Tibial artery (tissue), 4 donors: ENCODE measurements around the gene EBPL.
A peak's percentile ranks its signal among the peaks of the same experiment; 100 is the strongest.

Experiments used
- DNase-seq, 2 donors: peaks; one replicate each; pipeline ENCODE4 v3.0.0-alpha.2; 2019
- H3K27ac ChIP-seq, 2 donors: fragments of 200-600 bp; sonication (generic) in 1 of 2; 1 replicate in 1 of 2; 2 replicates in 1 of 2; pipeline ENCODE4 v1.5.1; 2018 to 2019; ENCODE audit warnings: mild to moderate bottlenecking in 1 of 2
- H3K27me3 ChIP-seq, 2 donors: fragments of 200-600 bp; sonication (generic) in 1 of 2; one replicate each; pipeline versions ENCODE4 v1.5.1 to v1.6.0; 2016 to 2019
- H3K36me3 ChIP-seq, 3 donors: fragments of 200-600 bp; sonication (generic) in 2 of 3; one replicate each; pipeline ENCODE4 v1.5.1; 2016 to 2019; ENCODE audit warnings: mild to moderate bottlenecking in 2 of 3
- H3K4me1 ChIP-seq, 4 donors: fragments of 200-600 bp; sonication (generic) in 2 of 4; 1 replicate in 3 of 4; 2 replicates in 1 of 4; pipeline ENCODE4 v1.5.1; 2016 to 2019
- H3K4me3 ChIP-seq, 2 donors: fragments of 200-600 bp; sonication (generic) in 1 of 2; 1 replicate in 1 of 2; 2 replicates in 1 of 2; pipeline ENCODE4 v1.5.1; 2018 to 2019; ENCODE audit warnings: mild to moderate bottlenecking in 2 of 2
- H3K9me3 ChIP-seq, 3 donors: fragments of 200-600 bp; sonication (generic) in 1 of 3; one replicate each; pipeline ENCODE4 v1.5.1; 2016 to 2019
- CTCF ChIP-seq, 2 experiments: fragments of 200-600 bp in 1 of 2; fragments of 450-650 bp in 1 of 2; IDR thresholded peaks; one replicate each; pipeline ENCODE4 v1.5.1; 2017 to 2019; ENCODE audit warnings: antibody characterized with exemption in 2 of 2, mild to moderate bottlenecking in 1 of 2, moderate library complexity in 1 of 2
- intact Hi-C: fragments of 100-400 bp; cut with DNase I; formaldehyde crosslinking; loops from one replicate; pipeline ENCODE4 v1.15.0; 2023; ENCODE audit warnings: low total_unique reads

The EBPL gene

GRCh38 chr13:49654011-49654410, 37.3 kb downstream of the EBPL start:
- DNase-seq: no peak
- Histone ChIP-seq H3K36me3 (peaks cover 0 to 7% (median 0%) of the 10 kb centered on the region in 3 donors), H3K27me3 (no peaks in the 10 kb centered on the region), H3K4me3 (no peak overlapping the region), H3K27ac (no peak overlapping the region), H3K9me3 (no peaks in the 10 kb centered on the region), H3K4me1 (peaks cover 0 to 8% (median 7%) of the 10 kb centered on the region in 4 donors)
- TF ChIP-seq CTCF (IDR thresholded peaks at IDR 0.05): no peak
- intact Hi-C loops: loop anchor here (5.0 kb wide), 1 partner anchor 193 kb away; no protein-coding TSS in a partner anchor

GRCh38 chr13:49653478-49653877, 37.8 kb downstream of the EBPL start:
- Histone ChIP-seq H3K4me3 (no peak overlapping the region), H3K4me1 (peaks cover 0 to 8% (median 7%) of the 10 kb centered on the region in 4 donors), H3K27ac (no peak overlapping the region), H3K9me3 (no peaks in the 10 kb centered on the region), H3K36me3 (peaks cover 0 to 7% (median 0%) of the 10 kb centered on the region in 3 donors), H3K27me3 (no peaks in the 10 kb centered on the region)
- TF ChIP-seq CTCF (IDR thresholded peaks at IDR 0.05): no peak
- DNase-seq: no peak
- intact Hi-C loops: loop anchor here (5.0 kb wide), 1 partner anchor 194 kb away; no protein-coding TSS in a partner anchor

GRCh38 chr13:49652355-49653305, 38.7 kb downstream of the EBPL start:
- intact Hi-C loops: loop anchor here (5.0 kb wide), 1 partner anchor 195 kb away; no protein-coding TSS in a partner anchor
- no peaks in the 10 kb centered on the region for H3K36me3 ChIP-seq
- H3K27ac ChIP-seq: no peak overlapping the region
- TF ChIP-seq CTCF (IDR thresholded peaks at IDR 0.05): peak; percentile 35 to 51
- H3K27me3 ChIP-seq: no peaks in the 10 kb centered on the region
- no peak overlapping the region for H3K4me3 ChIP-seq
- H3K4me1 ChIP-seq: peaks cover 0 to 8% (median 7%) of the 10 kb centered on the region in 4 donors
- no peak for DNase-seq
- H3K9me3 ChIP-seq: no peaks in the 10 kb centered on the region

GRCh38 chr13:49651570-49652354, 39.5 kb downstream of the EBPL start:
- no peak for DNase-seq
- intact Hi-C loops: loop anchor here (5.0 kb wide), 1 partner anchor 196 kb away; no protein-coding TSS in a partner anchor
- H3K4me3 ChIP-seq: no peak overlapping the region

More at GRCh38 chr13:49651570-49652354, 39.5 kb downstream of the EBPL start:
- Histone ChIP-seq H3K27me3 (no peaks in the 10 kb centered on the region), H3K4me1 (peaks cover 0 to 8% (median 7%) of the 10 kb centered on the region in 4 donors), H3K27ac (no peak overlapping the region), H3K9me3 (no peaks in the 10 kb centered on the region), H3K36me3 (no peaks in the 10 kb centered on the region)
- no peak for TF ChIP-seq CTCF (IDR thresholded peaks at IDR 0.05)
